ENCODE results near the gene CYRIA.

The CYRIA gene

GRCh38 chr2:16666449-16666801, 791 bp upstream of the CYRIA start:
- DNase-seq (ENCODE audit: low spot score): no peak

GRCh38 chr2:16664809-16665747, 556 bp downstream of the CYRIA start:
- DNase-seq (ENCODE audit: low spot score): no peak

GRCh38 chr2:16664052-16664731, 1.4 kb downstream of the CYRIA start:
- DNase-seq (ENCODE audit: low spot score): no peak

GRCh38 chr2:16663121-16663905, 2.3 kb downstream of the CYRIA start:
- no peak for DNase-seq (ENCODE audit: low spot score)

- DNase-seq (ENCODE audit: low spot score): no peak
These were observed 3.4 kb downstream of the CYRIA start for GRCh38 chr2:16661936-16662839.

- DNase-seq (ENCODE audit: low spot score): no peak
These were observed 4.1 kb downstream of the CYRIA start for GRCh38 chr2:16661526-16661925.

- no peak for DNase-seq (ENCODE audit: low spot score)
These were observed 5.1 kb downstream of the CYRIA start for GRCh38 chr2:16660556-16660955.

GRCh38 chr2:16660114-16660513, 5.5 kb downstream of the CYRIA start:
- no peak for DNase-seq (ENCODE audit: low spot score)

GRCh38 chr2:16658076-16658739, 7.4 kb downstream of the CYRIA start:
- DNase-seq (ENCODE audit: low spot score): no peak

GRCh38 chr2:16657671-16658070, 8.0 kb downstream of the CYRIA start:
- DNase-seq (ENCODE audit: low spot score): no peak

- DNase-seq (ENCODE audit: low spot score): no peak
These were observed 8.7 kb downstream of the CYRIA start for GRCh38 chr2:16656784-16657391.

GRCh38 chr2:16655905-16656642, 9.6 kb downstream of the CYRIA start:
- DNase-seq (ENCODE audit: low spot score): no peak

- no peak for DNase-seq (ENCODE audit: low spot score)
These were observed 10.2 kb downstream of the CYRIA start for GRCh38 chr2:16655445-16655837.

- no peak for DNase-seq (ENCODE audit: low spot score)
These were observed 10.7 kb downstream of the CYRIA start for GRCh38 chr2:16654833-16655444.

- DNase-seq (ENCODE audit: low spot score): no peak
These were observed 11.8 kb downstream of the CYRIA start for GRCh38 chr2:16653799-16654198.

- no peak for DNase-seq (ENCODE audit: low spot score)
These were observed 12.6 kb downstream of the CYRIA start for GRCh38 chr2:16653083-16653375.

- no peak for DNase-seq (ENCODE audit: low spot score)
These were observed 13.1 kb downstream of the CYRIA start for GRCh38 chr2:16652296-16653082.

- DNase-seq (ENCODE audit: low spot score): no peak
These were observed 15.1 kb downstream of the CYRIA start for GRCh38 chr2:16650287-16651249.
